ENCODE results near the gene SLIT1. TPM values are rescaled to one million over a fixed set of nuclear protein-coding genes. Genes with fewer than 3 reads are reported as not detected.
A peak's percentile ranks its signal among the peaks of the same experiment; 100 is the strongest.

SLIT1 gene
- total and polyA plus RNA-seq, 2 of the 8 experiments (the other 6 are each of a cell fraction or from before 2014, with no cell fraction given) = 0.70 to 0.88 TPM

DNA sequence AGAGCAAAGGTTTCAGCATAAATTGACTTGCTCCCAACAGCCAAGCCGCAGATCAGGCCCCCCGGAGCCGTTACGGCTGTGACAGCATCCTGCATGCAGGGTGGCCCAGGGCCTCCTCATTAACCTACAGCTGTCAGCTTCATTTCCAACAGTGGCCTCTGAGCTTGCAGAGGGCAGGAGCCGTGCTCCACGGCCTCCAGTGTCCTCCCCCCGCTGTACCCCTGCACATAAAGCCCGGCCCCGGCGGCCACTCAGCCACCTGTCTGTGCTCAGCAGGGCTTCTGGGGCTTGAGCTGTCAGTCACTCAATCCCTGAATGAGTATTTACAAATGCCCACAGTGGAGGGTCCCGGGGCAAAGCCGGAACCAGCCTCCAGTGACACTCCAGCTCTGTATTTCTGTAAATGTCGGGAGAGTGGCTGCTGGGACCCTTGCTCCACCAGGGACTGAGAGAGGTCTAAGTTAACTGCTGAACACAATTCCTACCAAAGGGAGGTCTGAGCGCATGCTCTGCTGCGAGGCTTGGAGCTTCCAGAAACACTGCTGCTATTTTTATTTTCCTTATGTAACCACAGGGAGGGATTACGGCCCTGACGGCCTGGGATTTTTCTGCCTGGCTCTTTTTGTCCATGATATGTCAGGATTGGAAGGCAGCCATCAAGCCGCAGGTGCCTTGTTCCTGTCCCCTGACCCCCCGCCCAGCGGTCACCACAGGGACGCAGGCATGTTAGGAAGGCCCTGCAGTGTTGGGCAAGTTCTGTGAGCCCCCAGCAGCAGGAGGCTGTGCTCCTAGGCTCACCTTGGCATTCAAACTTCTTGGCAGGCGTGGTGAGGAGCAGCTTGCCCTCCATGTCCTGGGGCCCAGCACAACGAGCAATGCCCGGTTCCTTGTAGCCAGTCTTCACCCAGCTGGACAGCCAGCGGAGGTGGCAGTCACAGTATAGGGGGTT lies 165.0 kb downstream of the SLIT1 start:
- Histone ChIP-seq H3K79me2 (ENCODE audit: control insufficient read depth in 1 of 2, insufficient read depth in 2 of 2, low read length in 2 of 2) (no peaks in the 10 kb centered on the region), H2BK15ac (ENCODE audit: low read length) (no peak overlapping the region), H4K5ac (ENCODE audit: insufficient read length, low read depth, low read length) (no peak overlapping the region), H3K9ac (replicated peaks in 1 of 4; ENCODE audit: extremely low read depth in 1 of 4, low read depth in 3 of 4, low read length in 3 of 4) (no peak overlapping the region), H3K27me3 (replicated peaks in 1 of 4; ENCODE audit: control insufficient read depth in 3 of 4, extremely low read depth in 1 of 4, insufficient read depth in 3 of 4, low read length in 3 of 4) (no peaks in the 10 kb centered on the region), H3K23ac (ENCODE audit: insufficient read length) (no peak overlapping the region), H3K4me1 (replicated peaks in 1 of 4; ENCODE audit: control insufficient read depth in 3 of 4, insufficient read depth in 4 of 4, low read length in 3 of 4) (peaks cover 0 to 9% (median 4%) of the 10 kb centered on the region in 4 experiments; a peak in 4 of 7 replicates), H3K9me3 (ENCODE audit: insufficient read depth in 2 of 2, low read depth in 1 of 2, low read length in 1 of 2) (no peaks in the 10 kb centered on the region), H3K14ac (ENCODE audit: insufficient read length) (no peak overlapping the region), H3K27ac (ENCODE audit: low read depth, low read length) (no peak overlapping the region), H3K56ac (replicated peaks; ENCODE audit: insufficient read length, low read depth, low read length) (no peak overlapping the region), H3K23me2 (ENCODE audit: low read depth, low read length) (no peaks in the 10 kb centered on the region), H3K36me3 (ENCODE audit: control insufficient read depth in 2 of 4, insufficient read depth in 4 of 4, low read length in 3 of 4) (no peaks in the 10 kb centered on the region), H2BK5ac (ENCODE audit: low read depth, low read length) (no peak overlapping the region), H4K8ac (ENCODE audit: extremely low read depth, insufficient read depth, low read length) (no peak overlapping the region), H3K18ac (ENCODE audit: extremely low read depth, low read length) (no peak overlapping the region), H4K91ac (replicated peaks; ENCODE audit: insufficient read length, low read length) (no peak overlapping the region), H3K4me2 (ENCODE audit: insufficient read depth in 1 of 2, low read depth in 2 of 2, low read length in 2 of 2) (no peak overlapping the region), H2BK120ac (replicated peaks; ENCODE audit: low read depth, low read length) (no peak overlapping the region), H2AK5ac (ENCODE audit: low read depth, low read length) (no peak overlapping the region), H3K4ac (replicated peaks; ENCODE audit: insufficient read length, low read depth, low read length) (no peak overlapping the region), H2AFZ (ENCODE audit: low read length) (no peak overlapping the region), H3K4me3 (ENCODE audit: extremely low read depth in 1 of 4, insufficient read depth in 2 of 4, low read depth in 3 of 4, low read length in 4 of 4) (no peak overlapping the region), H2BK20ac (ENCODE audit: low read length) (no peak overlapping the region), H2BK12ac (ENCODE audit: low read depth, low read length) (no peak overlapping the region), H3K79me1 (ENCODE audit: low read depth, low read length) (no peaks in the 10 kb centered on the region), H4K20me1 (replicated peaks in 1 of 2; ENCODE audit: control insufficient read depth in 1 of 2, insufficient read depth in 2 of 2, low read length in 2 of 2) (no peaks in the 10 kb centered on the region)
- 0 out of 2 replicates have a peak, but pooled peaks have one; percentile 28 for TF ChIP-seq RXRA (IDR thresholded peaks at IDR 0.05; ENCODE audit: insufficient read depth, low read depth, low read length)
- no peak for TF ChIP-seq TBP (IDR thresholded peaks at IDR 0.05; ENCODE audit: low read depth, low read length)
- DNase-seq (ENCODE audit: low read depth in 1 of 2, low spot score in 2 of 2) (no peak), FAIRE-seq (no peak)
- CTCF ChIA-PET (ENCODE audit: partially characterized antibody) = interaction anchor here (0.8 to 9.9 kb wide), 10 partner anchors 10 to 190 kb away, joined by 3 to 129 read pairs (median 4); no protein-coding TSS in a partner anchor
- 84% methylated on average over 25 of the region's 25 CpGs; no CpG with 5 or more reads in 1 of the 2 experiments for WGBS, 2 experiments (ENCODE audit: extremely low coverage in 1 of 2, insufficient coverage in 1 of 2, insufficient read length in 1 of 2, insufficient replicate concordance in 2 of 2, low coverage in 1 of 2, low lambda C conversion rate in 2 of 2, missing lambda C conversion rate in 1 of 2)
- POLR2A ChIA-PET (ENCODE audit: partially characterized antibody) = no interaction called here

All from H1 (cell line).